IMR-90 (cell line): Measurements from ENCODE around the gene LY6G6D. TPM values are rescaled to one million over a fixed set of nuclear protein-coding genes. Genes with fewer than 3 reads are reported as not detected.

ENCODE experiments used
- ATAC-seq: fragments of 200-7000 bp; cut with Tn5 transposase; 2 replicates; pipeline ENCODE4 v1.9.1; 2020; ENCODE audit warnings: low read depth, mild to moderate bottlenecking, moderate library complexity
- BruUV-seq: library from RNA; stranded (reverse); fragments of 400-500 nt; replicated peaks from 2 replicates; lab custom pipeline; 2021; lab: Mats Ljungman, UMichigan
- CTCF ChIA-PET: fragments of 300-600 bp; formaldehyde crosslinking; extraction: SDS; loops from one replicate; lab custom pipeline; 2021; ENCODE audit warnings: antibody characterized with exemption; lab: Yijun Ruan, JAX
- POLR2A ChIA-PET: fragments of 300-600 bp; sonication (Branson Sonifier 250); formaldehyde crosslinking; loops from one replicate; lab custom pipeline; 2022; ENCODE audit warnings: antibody characterized with exemption; ENCODE audit not compliant: unreplicated experiment; lab: Charles Lee
- DNase-seq: peaks from one replicate; pipeline ENCODE4 v3.0.0; 2013
- H2AFZ ChIP-seq: replicated peaks from 2 replicates; pipeline ENCODE3; 2013; ENCODE audit warnings: low read length, mild to moderate bottlenecking; ENCODE audit not compliant: poor library complexity
- H2AK5ac ChIP-seq: 2 replicates; pipeline ENCODE4 v1.6.1; 2013; ENCODE audit warnings: low read depth, low read length, inconsistent platforms
- H2AK9ac ChIP-seq: replicated peaks from 2 replicates; pipeline ENCODE3; 2013; ENCODE audit warnings: mild to moderate bottlenecking, low read depth, low read length, moderate library complexity; ENCODE audit not compliant: poor library complexity
- H2BK120ac ChIP-seq: 2 replicates; pipeline ENCODE4 v1.6.1; 2013; ENCODE audit warnings: low read depth, low read length, inconsistent platforms
- H2BK15ac ChIP-seq: 3 replicates; pipeline ENCODE4 v1.6.1; 2013; ENCODE audit warnings: low read depth, low read length, inconsistent platforms
- H2BK20ac ChIP-seq: 2 replicates; pipeline ENCODE4 v1.6.1; 2013; ENCODE audit warnings: low read depth, mild to moderate bottlenecking, inconsistent platforms, low read length, moderate library complexity
- H2BK5ac ChIP-seq: 2 replicates; pipeline ENCODE4 v1.6.1; 2013; ENCODE audit warnings: mild to moderate bottlenecking, low read depth, low read length, inconsistent platforms; ENCODE audit not compliant: poor library complexity, severe bottlenecking
- H3K14ac ChIP-seq: replicated peaks from 2 replicates; pipeline ENCODE4 v1.6.1; 2013; ENCODE audit warnings: low read depth, low read length, inconsistent platforms
- H3K18ac ChIP-seq: 2 replicates; pipeline ENCODE4 v1.6.1; 2013; ENCODE audit warnings: low read depth, low read length, control low read depth
- H3K23ac ChIP-seq: 2 replicates; pipeline ENCODE4 v1.6.1; 2013; ENCODE audit warnings: low read depth, low read length, inconsistent platforms
- H3K27ac ChIP-seq: 2 replicates; pipeline ENCODE4 v1.5.1; 2013; ENCODE audit warnings: mild to moderate bottlenecking, control low read depth, low read length; ENCODE audit not compliant: insufficient read depth
- H3K27me3 ChIP-seq: 2 replicates; pipeline ENCODE4 v1.6.1; 2013; ENCODE audit warnings: low read length; ENCODE audit not compliant: control insufficient read depth, insufficient read depth
- H3K36me3 ChIP-seq: 2 replicates; pipeline ENCODE4 v1.6.1; 2013; ENCODE audit warnings: low read length, mixed read lengths; ENCODE audit not compliant: control insufficient read depth, insufficient read depth
- H3K4ac ChIP-seq: 2 replicates; pipeline ENCODE4 v1.6.1; 2013; ENCODE audit warnings: low read depth, low read length, inconsistent platforms
- H3K4me1 ChIP-seq: 2 replicates; pipeline ENCODE4 v1.6.1; 2013; ENCODE audit warnings: low read length, mixed read lengths; ENCODE audit not compliant: control insufficient read depth, insufficient read depth
- H3K4me2 ChIP-seq: 2 replicates; pipeline ENCODE4 v1.6.1; 2013; ENCODE audit warnings: low read depth, mild to moderate bottlenecking, control low read depth, low read length, moderate library complexity
- H3K4me3 ChIP-seq: 2 replicates; pipeline ENCODE4 v1.5.1; 2013; ENCODE audit warnings: low read depth, mild to moderate bottlenecking, control low read depth, low read length, moderate library complexity; ENCODE audit not compliant: insufficient read depth
- H3K56ac ChIP-seq: 2 replicates; pipeline ENCODE4 v1.6.1; 2013; ENCODE audit warnings: low read length, inconsistent platforms; ENCODE audit not compliant: insufficient read depth; ENCODE audit errors: extremely low read depth
- H3K79me1 ChIP-seq, 2 experiments: 2 replicates each; pipeline ENCODE4 v1.6.1; 2013; ENCODE audit warnings: low read length in 2 of 2, inconsistent platforms in 1 of 2, low read depth in 1 of 2
- H3K9ac ChIP-seq: 2 replicates; pipeline ENCODE4 v1.6.1; 2013; ENCODE audit warnings: low read depth, low read length, control low read depth
- H3K9me1 ChIP-seq: 2 replicates; pipeline ENCODE4 v1.6.1; 2013; ENCODE audit warnings: low read length, inconsistent platforms; ENCODE audit not compliant: insufficient read depth
- H3K9me3 ChIP-seq: 2 replicates; pipeline ENCODE4 v1.6.1; 2013; ENCODE audit warnings: low read length; ENCODE audit not compliant: control insufficient read depth, insufficient read depth
- H4K20me1 ChIP-seq: 2 replicates; pipeline ENCODE4 v1.6.1; 2013; ENCODE audit warnings: low read length, inconsistent platforms; ENCODE audit not compliant: insufficient read depth
- H4K5ac ChIP-seq: 2 replicates; pipeline ENCODE4 v1.6.1; 2013; ENCODE audit warnings: mild to moderate bottlenecking, low read depth, low read length, control low read depth
- H4K8ac ChIP-seq, 2 experiments: 2 replicates each; pipeline ENCODE4 v1.6.1; 2013; ENCODE audit warnings: low read depth in 2 of 2, low read length in 2 of 2, control low read depth in 1 of 2, inconsistent platforms in 1 of 2
- H4K91ac ChIP-seq: 2 replicates; pipeline ENCODE4 v1.6.1; 2013; ENCODE audit warnings: low read depth, low read length, inconsistent platforms; ENCODE audit not compliant: insufficient read depth
- BHLHE40 ChIP-seq: fragments of 150-350 bp; IDR thresholded peaks from 2 replicates; pipeline ENCODE4 v1.6.1; 2016; ENCODE audit warnings: mild to moderate bottlenecking, low read depth, low read length
- CEBPB ChIP-seq: IDR thresholded peaks from 2 replicates; pipeline ENCODE4 v1.6.1; 2012; ENCODE audit warnings: low read depth, low read length, improper control_type of control experiment
- CTCF ChIP-seq: conservative IDR thresholded peaks from 2 replicates; pipeline ENCODE4 v1.5.1; 2012; ENCODE audit warnings: mild to moderate bottlenecking, low read depth, low read length, improper control_type of control experiment
- ELK1 ChIP-seq: fragments of 150-350 bp; IDR thresholded peaks from 2 replicates; pipeline ENCODE4 v1.6.1; 2016; ENCODE audit warnings: low read depth, mild to moderate bottlenecking, low read length, moderate library complexity, borderline replicate concordance
- FOS ChIP-seq: fragments of 150-350 bp; IDR thresholded peaks from 2 replicates; pipeline ENCODE4 v1.6.1; 2016; ENCODE audit warnings: low read depth, low read length
- MAFK ChIP-seq: IDR thresholded peaks from 2 replicates; pipeline ENCODE4 v1.6.1; 2012; ENCODE audit warnings: low read depth, low read length, improper control_type of control experiment
- MAZ ChIP-seq: IDR thresholded peaks from 2 replicates; pipeline ENCODE4 v1.6.1; 2012; ENCODE audit warnings: low read depth, mild to moderate bottlenecking, low read length, improper control_type of control experiment, moderate library complexity, borderline replicate concordance
- MXI1 ChIP-seq: IDR thresholded peaks from 2 replicates; pipeline ENCODE4 v1.6.1; 2012; ENCODE audit warnings: low read depth, mild to moderate bottlenecking, low read length, moderate library complexity, borderline replicate concordance
- NFE2L2 ChIP-seq: fragments of 150-350 bp; IDR thresholded peaks from 2 replicates; pipeline ENCODE4 v1.6.1; 2016; ENCODE audit warnings: low read depth, mild to moderate bottlenecking, low read length
- POLR2A ChIP-seq: IDR thresholded peaks from 2 replicates; pipeline ENCODE4 v1.6.1; 2012; ENCODE audit warnings: mild to moderate bottlenecking, low read depth, low read length
- RAD21 ChIP-seq: IDR thresholded peaks from 2 replicates; pipeline ENCODE4 v1.6.1; 2012; ENCODE audit warnings: low read length, improper control_type of control experiment
- RCOR1 ChIP-seq: IDR thresholded peaks from 2 replicates; pipeline ENCODE4 v1.6.1; 2012; ENCODE audit warnings: mild to moderate bottlenecking, low read length, improper control_type of control experiment; ENCODE audit not compliant: insufficient replicate concordance
- RFX5 ChIP-seq: IDR thresholded peaks from 2 replicates; pipeline ENCODE4 v1.8.0; 2012; ENCODE audit warnings: low read depth, mild to moderate bottlenecking, low read length, moderate library complexity
- SMC3 ChIP-seq: fragments of 150-350 bp; IDR thresholded peaks from 2 replicates; pipeline ENCODE4 v1.6.1; 2016; ENCODE audit warnings: low read depth, mild to moderate bottlenecking, antibody characterized with exemption, low read length, moderate library complexity
- USF2 ChIP-seq: fragments of 150-350 bp; IDR thresholded peaks from 2 replicates; pipeline ENCODE4 v1.6.1; 2017; ENCODE audit warnings: mild to moderate bottlenecking, antibody characterized with exemption, low read length, low read depth
- WGBS, 2 experiments: methylation state at CpG; one replicate each; pipeline versions ENCODE4 v1.1.5 to v1.1.7; 2013; ENCODE audit warnings: missing lambda C conversion rate in 2 of 2; ENCODE audit not compliant: insufficient read length in 1 of 2; ENCODE audit errors: extremely low coverage in 2 of 2; 5-methylcytosine and 5-hydroxymethylcytosine counted together
- dilution Hi-C: fragments of 300-500 bp; cut with HindIII; formaldehyde crosslinking; loops from one replicate; pipeline ENCODE4 v1.14.3; 2018; ENCODE audit warnings: low sequenced_read_pairs; ENCODE audit not compliant: unreplicated experiment
- in situ Hi-C: fragments of 300-500 bp; cut with MboI; formaldehyde crosslinking; loops from 3 replicates; pipeline ENCODE4 v1.14.3; 2019; ENCODE audit warnings: low sequenced_read_pairs, inconsistent platforms, mixed read lengths
- intact Hi-C: fragments of 100-400 bp; cut with micrococcal nuclease; formaldehyde crosslinking; loops from 2 replicates; pipeline ENCODE4 v1.10.0; 2022
- polyA plus RNA-seq, 3 experiments: library from polyadenylated mRNA; depleted of rRNA; stranded (reverse); fragments of >200 nt; gene quantifications; 2 replicates each; pipeline ENCODE4 v1.2.3, GENCODE V29; 2012; ENCODE audit warnings: low replicate concordance in 1 of 3
- total RNA-seq: library from RNA; depleted of rRNA; stranded (reverse); fragments of >200 nt; gene quantifications from 2 replicates; pipeline ENCODE4 v1.2.3, GENCODE V29; 2012

Gene LY6G6D
- total and polyA plus RNA-seq, 2 of the 4 experiments (the other 2 are of a cell fraction): not detected

- in situ Hi-C loops: no loop called here
- Histone ChIP-seq H3K9me1 (peaks cover 4% of the 10 kb centered on the region; the same call in 1 of the 2 replicates), H2BK120ac (no peak within 1 kb of the TSS), H3K14ac (no peak within 1 kb of the TSS), H2BK15ac (no peak within 1 kb of the TSS), H2BK20ac (no peak within 1 kb of the TSS), H4K5ac (no peak within 1 kb of the TSS), H3K36me3 (peaks cover 19% of the 10 kb centered on the region), H3K23ac (no peak within 1 kb of the TSS), H4K20me1 (no peaks in the 10 kb centered on the region), H2AK5ac (no peak within 1 kb of the TSS), H3K56ac (no peak within 1 kb of the TSS), H3K27ac (no peak within 1 kb of the TSS), H2AFZ (no peak within 1 kb of the TSS), H3K27me3 (no peaks in the 10 kb centered on the region; the same call in 1 of the 2 replicates), H3K4me1 (peaks cover 1% of the 10 kb centered on the region), H3K18ac (no peak within 1 kb of the TSS), H4K8ac (no peak within 1 kb of the TSS), H2BK5ac (no peak within 1 kb of the TSS), H3K4ac (no peak within 1 kb of the TSS), H3K4me2 (no peak within 1 kb of the TSS), H3K79me1 (peaks cover 0 to 11% of the 10 kb centered on the region in 2 experiments; a peak in 2 of 4 replicates), H4K91ac (no peak within 1 kb of the TSS), H3K9me3 (no peaks in the 10 kb centered on the region), H2AK9ac (peak within 1 kb of the TSS; percentile 1), H3K9ac (no peak within 1 kb of the TSS), H3K4me3 (no peak within 1 kb of the TSS)
- dilution Hi-C loops: no loop called here
- ChIA-PET CTCF (no interaction called here), POLR2A (interaction anchor here (0.6 kb wide), 1 partner anchor 11 kb away, joined by 3 read pairs; no protein-coding TSS in a partner anchor)
- no peak for DNase-seq
- no peak for ATAC-seq
- BruUV-seq: no TSS peak
- intact Hi-C loops: no loop called here
- 89% methylated on average over 13 of the region's 46 CpGs; no CpG with 5 or more reads in 1 of the 2 experiments for WGBS, 2 experiments
- no peak for TF ChIP-seq MAFK
- TF ChIP-seq NFE2L2: no peak
- TF ChIP-seq ELK1: no peak
- no peak for TF ChIP-seq FOS
- no peak for TF ChIP-seq MXI1
- no peak for TF ChIP-seq CEBPB
- no peak for TF ChIP-seq POLR2A
- TF ChIP-seq USF2: no peak
- TF ChIP-seq RFX5: no peak
- no peak for TF ChIP-seq RCOR1
- TF ChIP-seq BHLHE40: no peak
- TF ChIP-seq RAD21: no peak
- TF ChIP-seq CTCF: no peak
- TF ChIP-seq SMC3: no peak
- TF ChIP-seq MAZ: no peak
Measured at GRCh38 chr6:31723245-31723979, 8.3 kb downstream of the LY6G6D start, which contains the start of gene MPIG6B. TSS of gene MPIG6B (plus strand) at chr6:31723373. CDS start at chr6:31723384, 11 bp downstream.
